Smooth muscle cell of the brain vasculature (primary cell): ENCODE measurements around the gene SLX9.

ENCODE experiments used
- DNase-seq: peaks from one replicate; pipeline ENCODE4 v3.0.0-alpha.2; 2012; ENCODE audit warnings: low read depth, low spot score

SLX9 gene

GRCh38 chr21:44989537-44989886 is 49.7 kb downstream of the SLX9 start:
- DNase-seq, result no peak

GRCh38 chr21:44989943-44990780 is 50.3 kb downstream of the SLX9 start:
- no peak for DNase-seq

- no peak for DNase-seq
Observed at GRCh38 chr21:44990921-44991320, 51.1 kb downstream of the SLX9 start.

- DNase-seq, result peak; percentile 50
Observed at GRCh38 chr21:44991538-44992483, 52.0 kb downstream of the SLX9 start.

GRCh38 chr21:44992608-44993031 is 52.8 kb downstream of the SLX9 start:
- no peak for DNase-seq

- DNase-seq, result no peak
Observed at GRCh38 chr21:44993321-44994046, 53.7 kb downstream of the SLX9 start.

GRCh38 chr21:44994047-44994694 is 54.3 kb downstream of the SLX9 start:
- no peak for DNase-seq

- DNase-seq, result no peak
Observed at GRCh38 chr21:44994695-44995342, 55.0 kb downstream of the SLX9 start.

GRCh38 chr21:44995343-44995941 is 55.6 kb downstream of the SLX9 start:
- DNase-seq, result no peak

- DNase-seq, result no peak
Observed at GRCh38 chr21:44996096-44996495, 56.3 kb downstream of the SLX9 start.

GRCh38 chr21:44996501-44996921 is 56.7 kb downstream of the SLX9 start:
- no peak for DNase-seq

GRCh38 chr21:44996983-44997936 is 57.4 kb downstream of the SLX9 start:
- DNase-seq, result no peak

GRCh38 chr21:44998086-44998620 is 58.3 kb downstream of the SLX9 start:
- DNase-seq, result no peak

GRCh38 chr21:44998621-44999427 is 59.0 kb downstream of the SLX9 start:
- no peak for DNase-seq

GRCh38 chr21:44999428-44999971 is 59.7 kb downstream of the SLX9 start:
- DNase-seq, result no peak

- DNase-seq, result no peak
Observed at GRCh38 chr21:44999972-45000636, 60.3 kb downstream of the SLX9 start.

- no peak for DNase-seq
Observed at GRCh38 chr21:45000637-45001133, 60.9 kb downstream of the SLX9 start.
